ENCODE measurements around the gene CAV3. TPM values are rescaled to one million over a fixed set of nuclear protein-coding genes. Genes with fewer than 3 reads are reported as not detected.

Gene CAV3
- total and polyA plus RNA-seq, 10 of the 15 experiments (the other 5 are each of a cell fraction or from before 2014, with no cell fraction given): not detected

DNA sequence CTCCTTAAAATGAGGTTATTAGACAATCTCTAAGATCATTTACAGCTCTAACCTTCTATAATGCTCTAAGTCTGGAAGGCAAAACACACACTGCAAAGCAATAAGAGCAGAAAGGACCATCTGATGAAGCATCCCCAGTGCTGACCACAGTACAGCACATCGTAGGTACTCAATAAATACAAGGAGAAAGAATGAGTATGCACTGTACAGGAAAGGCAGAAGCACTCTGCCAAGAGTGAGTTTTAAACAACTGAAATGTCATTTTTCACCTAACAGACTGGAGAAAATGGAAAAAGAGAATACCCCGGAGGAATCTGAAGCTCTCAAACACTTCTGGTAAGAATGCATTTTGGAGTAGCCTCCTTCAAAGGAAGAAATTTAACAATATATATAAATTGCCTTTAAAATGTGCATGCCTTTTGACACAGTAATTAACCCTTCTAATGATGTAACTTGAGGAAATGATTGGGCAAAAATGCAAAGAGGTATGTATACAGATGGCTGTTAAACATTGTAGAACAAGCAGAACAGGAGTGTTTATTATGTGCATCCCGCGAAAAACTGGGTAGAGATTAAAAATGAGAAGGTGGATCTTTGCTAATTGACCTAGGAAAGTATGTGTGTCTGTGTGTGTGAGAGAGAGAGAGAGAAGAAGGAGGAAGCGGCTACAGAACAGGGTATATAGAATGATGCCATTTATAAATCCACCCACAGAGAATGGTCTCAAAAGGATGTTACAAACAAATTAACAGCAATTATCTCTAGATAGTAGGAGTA lies 43.8 kb downstream of the CAV3 start:
- CTCF ChIA-PET: interaction anchor here (1.0 to 2.0 kb wide), 2 partner anchors 8 to 9 kb away, joined by 3 to 10 read pairs; partner anchors contain the start of gene OXTR
- 29% methylated on average over 5 of the region's 5 CpGs for whole genome bisulfite sequencing (ENCODE audit: insufficient coverage, insufficient replicate concordance, low lambda C conversion rate, missing lambda C conversion rate)

GRCh38 chr3:8777978-8778267 lies 44.3 kb downstream of the CAV3 start:
- H3K9me3 ChIP-seq (replicated peaks; ENCODE audit: control insufficient read depth, insufficient read depth, low read length): no peaks in the 10 kb centered on the region
- intact Hi-C loops (cut with micrococcal nuclease; ENCODE audit: unreplicated experiment): no loop called here
- H3K27ac ChIP-seq (ENCODE audit: control insufficient read depth, insufficient read depth): no peak overlapping the region
- H3K79me2 ChIP-seq (ENCODE audit: control insufficient read depth, insufficient read depth, low read length): no peaks in the 10 kb centered on the region
- no peak overlapping the region for H2AFZ ChIP-seq (ENCODE audit: control insufficient read depth, low read depth, low read length)
- DNase-seq (ENCODE audit: low read depth, low spot score): no peak
- no peaks in the 10 kb centered on the region; the same call in 1 of the 2 replicates for H3K4me1 ChIP-seq (ENCODE audit: control insufficient read depth, insufficient read depth, low read length)
- FAIRE-seq: no peak
- no peak overlapping the region for H3K9ac ChIP-seq (ENCODE audit: control insufficient read depth, insufficient read depth, low read length)
- no peak overlapping the region for H3K4me3 ChIP-seq
- no TSS peak for BruUV-seq (replicated peaks)
- H4K20me1 ChIP-seq (ENCODE audit: control insufficient read depth, insufficient read depth): no peaks in the 10 kb centered on the region; the same call in 1 of the 2 replicates
- no peak for TF ChIP-seq HSF1 (IDR thresholded peaks at IDR 0.05; ENCODE audit: low read depth, low read length)
- no peak for TF ChIP-seq CBFB (IDR thresholded peaks at IDR 0.05; ENCODE audit: low read depth)
- no peak for TF ChIP-seq MTA2 (IDR thresholded peaks at IDR 0.05; ENCODE audit: low read depth)
- TF ChIP-seq MYB (IDR thresholded peaks at IDR 0.05; ENCODE audit: borderline replicate concordance, low read depth, low read length): no peak
- TF ChIP-seq RELB (IDR thresholded peaks at IDR 0.05; ENCODE audit: low read depth): no peak
- no peak for TF ChIP-seq EZH2 (IDR thresholded peaks at IDR 0.05; ENCODE audit: borderline replicate concordance, control insufficient read depth, low read depth, low read length)
- TF ChIP-seq BRCA1 (IDR thresholded peaks at IDR 0.05; ENCODE audit: low read depth, low read length): no peak
- TF ChIP-seq POLR2A (IDR thresholded peaks at IDR 0.05; ENCODE audit: low read depth, low read length): no peak
- WGBS (ENCODE audit: insufficient coverage, insufficient replicate concordance, low lambda C conversion rate, missing lambda C conversion rate): 29% methylated on average over 5 of the region's 5 CpGs
- ATAC-seq: no peak
- in situ Hi-C loops (cut with MboI): no loop called here
- H3K27me3 ChIP-seq (replicated peaks in 1 of 2; ENCODE audit: control insufficient read depth in 2 of 2, insufficient read depth in 2 of 2, low read length in 1 of 2): no peaks in the 10 kb centered on the region
- ChIA-PET POLR2A (no interaction called here), RAD21 (ENCODE audit: unreplicated experiment) (no interaction called here), CTCF (interaction anchor here (2.0 kb wide), 1 partner anchor 8 kb away, joined by 10 read pairs; the partner anchor contains the start of gene OXTR), SMC1A (ENCODE audit: uncharacterized antibody, unreplicated experiment) (no interaction called here)
- no peak overlapping the region for H3K4me2 ChIP-seq (ENCODE audit: control insufficient read depth, insufficient read depth)
- H3K36me3 ChIP-seq (ENCODE audit: control insufficient read depth in 2 of 2, insufficient read depth in 2 of 2, low read length in 1 of 2): no peaks in the 10 kb centered on the region

More for the DNA sequence above, 43.8 kb downstream of the CAV3 start:
- Histone ChIP-seq H3K27ac (ENCODE audit: control insufficient read depth, insufficient read depth) (no peak overlapping the region), H2AFZ (ENCODE audit: control insufficient read depth, low read depth, low read length) (no peak overlapping the region), H3K9ac (ENCODE audit: control insufficient read depth, insufficient read depth, low read length) (no peak overlapping the region), H4K20me1 (ENCODE audit: control insufficient read depth, insufficient read depth) (no peaks in the 10 kb centered on the region; the same call in 1 of the 2 replicates), H3K4me2 (ENCODE audit: control insufficient read depth, insufficient read depth) (no peak overlapping the region), H3K36me3 (ENCODE audit: control insufficient read depth in 2 of 2, insufficient read depth in 2 of 2, low read length in 1 of 2) (no peaks in the 10 kb centered on the region), H3K4me3 (no peak overlapping the region), H3K4me1 (ENCODE audit: control insufficient read depth, insufficient read depth, low read length) (no peaks in the 10 kb centered on the region; the same call in 1 of the 2 replicates), H3K9me3 (replicated peaks; ENCODE audit: control insufficient read depth, insufficient read depth, low read length) (no peaks in the 10 kb centered on the region), H3K27me3 (replicated peaks in 1 of 2; ENCODE audit: control insufficient read depth in 2 of 2, insufficient read depth in 2 of 2, low read length in 1 of 2) (no peaks in the 10 kb centered on the region), H3K79me2 (ENCODE audit: control insufficient read depth, insufficient read depth, low read length) (no peaks in the 10 kb centered on the region)
- POLR2A ChIA-PET: no interaction called here
- RAD21 ChIA-PET (ENCODE audit: unreplicated experiment): no interaction called here
- 0 out of 2 replicates have a peak, but pooled peaks have one; percentile 12 for TF ChIP-seq MEF2A (IDR thresholded peaks at IDR 0.05; ENCODE audit: insufficient read depth, low read depth, low read length)
- TF ChIP-seq SPI1 (IDR thresholded peaks at IDR 0.05; ENCODE audit: borderline replicate concordance, insufficient read depth, low read depth, low read length): 0 out of 2 replicates have a peak, but pooled peaks have one; percentile 14
- TF ChIP-seq BHLHE40 (IDR thresholded peaks at IDR 0.05; ENCODE audit: borderline replicate concordance in 1 of 2, low read depth in 2 of 2, low read length in 1 of 2): no peak
- no peak for TF ChIP-seq EP300 (IDR thresholded peaks at IDR 0.05; ENCODE audit: borderline replicate concordance in 1 of 2, control insufficient read depth in 1 of 2, low read depth in 2 of 2, low read length in 2 of 2)
- TF ChIP-seq IKZF1 (conservative IDR thresholded peaks at IDR 0.05): no peak
- in situ Hi-C loops (cut with MboI): no loop called here
- FAIRE-seq: no peak
- intact Hi-C loops (cut with micrococcal nuclease; ENCODE audit: unreplicated experiment): no loop called here
- no TSS peak for BruUV-seq (replicated peaks)
- no peak for DNase-seq (ENCODE audit: low read depth, low spot score)
- ATAC-seq: peak; percentile 52
- SMC1A ChIA-PET (ENCODE audit: uncharacterized antibody, unreplicated experiment): no interaction called here
